ENCODE results near the gene ALAS2.

- TF ChIP-seq CTCF (conservative IDR thresholded peaks at IDR 0.05 in 1 of 2, IDR thresholded peaks at IDR 0.05 in 1 of 2; ENCODE audit: low read depth in 1 of 2, low read length in 2 of 2) = no peak
- no peak for TF ChIP-seq EZH2 (IDR thresholded peaks at IDR 0.05; ENCODE audit: low read length, missing control alignments)
Observed at GRCh38 chrX:55026840-55027239, 3.9 kb downstream of the ALAS2 start.

Measured in fibroblast of lung (primary cell).